ENCODE measurements around the gene PALM2AKAP2. TPM values are rescaled to one million over a fixed set of nuclear protein-coding genes. Genes with fewer than 3 reads are reported as not detected.
A peak's percentile ranks its signal among the peaks of the same experiment; 100 is the strongest.
"Not testable (repeated sequence)": the region's sequence is repeated elsewhere in the genome, so short reads cannot be mapped to it uniquely, and the experiment has no call there.

PALM2AKAP2 gene
- total RNA-seq, 4 donors from 2014 or later = 0.37 to 0.64 (median 0.55) TPM; not detected in 1

DNA sequence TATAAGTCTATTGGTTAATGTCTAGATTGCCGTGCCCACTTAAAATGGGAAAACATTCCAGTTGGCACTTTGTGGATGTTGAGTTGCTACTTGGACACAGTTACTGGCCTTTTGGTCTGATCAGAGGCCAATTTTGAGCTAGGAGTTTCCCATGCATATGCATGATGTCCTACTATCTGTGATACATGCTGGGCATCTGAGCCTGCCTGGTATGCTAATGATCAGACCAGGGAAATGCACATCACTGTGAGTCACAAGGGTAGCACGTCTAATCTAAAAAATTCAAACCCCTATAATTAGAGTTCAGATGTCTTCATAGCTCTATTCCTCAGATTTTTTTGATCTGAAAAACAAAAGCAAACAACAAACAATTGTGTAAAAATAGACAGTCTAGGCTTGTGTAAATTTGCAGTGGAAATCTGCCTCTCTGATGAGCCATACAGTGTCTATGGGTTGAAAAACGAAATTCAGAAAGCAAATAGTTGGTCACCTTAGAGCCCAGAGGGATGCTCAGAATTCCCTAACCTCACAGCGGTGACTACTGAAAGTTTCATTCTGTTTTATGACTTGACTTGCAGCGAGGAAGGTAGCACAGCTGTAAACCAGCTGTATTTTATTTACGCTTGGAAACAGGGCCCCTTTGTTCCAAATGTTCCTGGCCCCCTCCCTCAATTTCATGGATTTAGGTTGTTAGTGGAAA, 37.3 kb downstream of the PALM2AKAP2 start:
- no peaks in the 10 kb centered on the region for H3K9me3 ChIP-seq
- H3K27me3 ChIP-seq = no peaks in the 10 kb centered on the region
- intact Hi-C loops (cut with DNase I; ENCODE audit: low total_unique reads) = loop anchor here (5.0 kb wide), 1 partner anchor 245 kb away; no protein-coding TSS in a partner anchor
- H3K4me3 ChIP-seq = no peak overlapping the region
- in situ Hi-C loops (cut with MboI; ENCODE audit: low pct_ligation_motif_present in 1 of 4, low pct_unique_long_range_greater_than_20kb in 1 of 4, low sequenced_read_pairs in 3 of 4) = loop anchor here in 3 of 4 donors (5.0 to 25.0 kb wide), 3 partner anchors 230 to 242 kb away; no protein-coding TSS in a partner anchor
- DNase-seq = no peak
- H3K36me3 ChIP-seq = no peaks in the 10 kb centered on the region
- peaks cover 0 to 4% (median 0%) of the 10 kb centered on the region in 4 donors for H3K4me1 ChIP-seq
- peak overlapping the region in 3 of 4 donors; percentile 5 to 16 (median 9) for H3K27ac ChIP-seq
- WGBS, 2 donors (ENCODE audit: low coverage in 1 of 2) = 46 to 54% methylated on average over 4 to 6 of the region's 6 CpGs
- TF ChIP-seq POLR2A (IDR thresholded peaks at IDR 0.05) (no peak), POLR2AphosphoS5 (IDR thresholded peaks at IDR 0.05) (no peak), EP300 (IDR thresholded peaks at IDR 0.05; ENCODE audit: low read depth) (no peak)
- TF ChIP-seq, protein P1, sequence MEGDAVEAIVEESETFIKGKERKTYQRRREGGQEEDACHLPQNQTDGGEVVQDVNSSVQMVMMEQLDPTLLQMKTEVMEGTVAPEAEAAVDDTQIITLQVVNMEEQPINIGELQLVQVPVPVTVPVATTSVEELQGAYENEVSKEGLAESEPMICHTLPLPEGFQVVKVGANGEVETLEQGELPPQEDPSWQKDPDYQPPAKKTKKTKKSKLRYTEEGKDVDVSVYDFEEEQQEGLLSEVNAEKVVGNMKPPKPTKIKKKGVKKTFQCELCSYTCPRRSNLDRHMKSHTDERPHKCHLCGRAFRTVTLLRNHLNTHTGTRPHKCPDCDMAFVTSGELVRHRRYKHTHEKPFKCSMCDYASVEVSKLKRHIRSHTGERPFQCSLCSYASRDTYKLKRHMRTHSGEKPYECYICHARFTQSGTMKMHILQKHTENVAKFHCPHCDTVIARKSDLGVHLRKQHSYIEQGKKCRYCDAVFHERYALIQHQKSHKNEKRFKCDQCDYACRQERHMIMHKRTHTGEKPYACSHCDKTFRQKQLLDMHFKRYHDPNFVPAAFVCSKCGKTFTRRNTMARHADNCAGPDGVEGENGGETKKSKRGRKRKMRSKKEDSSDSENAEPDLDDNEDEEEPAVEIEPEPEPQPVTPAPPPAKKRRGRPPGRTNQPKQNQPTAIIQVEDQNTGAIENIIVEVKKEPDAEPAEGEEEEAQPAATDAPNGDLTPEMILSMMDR (IDR thresholded peaks at IDR 0.05) = no peak

DNA sequence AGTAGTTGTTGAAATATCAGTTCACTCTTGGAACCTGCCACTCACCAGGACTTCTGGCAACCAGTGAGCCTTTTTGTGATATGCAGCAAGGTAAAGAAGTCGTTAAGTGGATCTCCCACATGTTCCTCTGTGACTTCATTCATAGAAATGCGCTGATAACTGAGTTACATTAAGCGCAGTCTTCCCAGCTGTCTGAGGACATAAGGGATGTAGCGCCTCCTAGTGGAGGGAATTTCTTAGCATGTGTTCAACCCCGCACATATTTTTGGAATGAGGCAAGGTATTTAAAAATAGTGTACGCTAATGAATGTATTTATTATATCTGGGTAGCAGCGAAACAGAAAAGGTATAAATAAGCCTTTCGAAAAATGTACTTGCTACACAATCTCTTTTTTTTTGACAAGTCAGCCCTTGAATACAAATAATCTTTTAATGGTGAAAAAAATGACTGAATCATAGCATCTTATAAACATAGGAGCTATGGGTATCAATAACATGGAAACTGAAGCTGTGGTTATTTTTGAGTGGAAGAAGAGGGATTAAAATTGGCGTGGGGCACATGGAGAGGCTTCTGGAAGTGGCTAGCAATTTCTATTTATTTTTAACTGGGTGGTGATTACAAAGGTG, 38.0 kb downstream of the PALM2AKAP2 start:
- no peak overlapping the region for H3K4me3 ChIP-seq
- in situ Hi-C loops (cut with MboI; ENCODE audit: low pct_ligation_motif_present in 1 of 4, low pct_unique_long_range_greater_than_20kb in 1 of 4, low sequenced_read_pairs in 3 of 4) (loop anchor here in 3 of 4 donors (5.0 to 25.0 kb wide), 3 partner anchors 231 to 243 kb away; no protein-coding TSS in a partner anchor), intact Hi-C loops (cut with DNase I; ENCODE audit: low total_unique reads) (loop anchor here (5.0 kb wide), 1 partner anchor 246 kb away; no protein-coding TSS in a partner anchor)
- WGBS, 2 donors (ENCODE audit: low coverage in 1 of 2) = 2 to 3% methylated on average over 9 of the region's 9 CpGs
- no peaks in the 10 kb centered on the region for H3K27me3 ChIP-seq
- TF ChIP-seq, protein P1 (IDR thresholded peaks at IDR 0.05) = peak; percentile 85 to 88 (median 87)
- peak in 2 of 3 donors; percentile 31 to 46 for TF ChIP-seq POLR2AphosphoS5 (IDR thresholded peaks at IDR 0.05)
- TF ChIP-seq POLR2A (IDR thresholded peaks at IDR 0.05) = no peak
- TF ChIP-seq EP300 (IDR thresholded peaks at IDR 0.05; ENCODE audit: low read depth) = no peak
- no peaks in the 10 kb centered on the region for H3K9me3 ChIP-seq
- DNase-seq = peak; percentile 60
- peak overlapping the region in 2 of 4 donors; percentile 5 to 16 for H3K27ac ChIP-seq
- H3K4me1 ChIP-seq = peaks cover 0 to 4% (median 0%) of the 10 kb centered on the region in 4 donors
- H3K36me3 ChIP-seq = no peaks in the 10 kb centered on the region

DNA sequence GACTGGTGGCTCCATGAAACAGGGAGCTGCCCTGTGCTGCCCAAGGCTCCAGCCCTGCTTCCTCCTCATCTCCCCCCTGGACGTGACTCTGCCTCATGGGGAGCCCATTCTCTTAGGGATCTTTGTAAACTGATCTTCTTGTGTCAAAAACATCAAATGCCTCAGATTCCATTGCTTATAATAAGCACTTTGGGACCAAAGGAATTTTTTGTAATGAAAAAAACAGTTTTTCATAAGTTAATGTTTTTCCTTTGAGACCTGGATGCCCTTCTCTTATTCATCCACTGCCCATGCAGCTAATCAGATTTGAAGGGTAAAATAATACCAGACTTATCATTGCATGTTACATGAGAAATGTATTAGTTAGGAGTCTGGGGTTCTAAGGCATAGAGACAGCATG, 41.7 kb downstream of the PALM2AKAP2 start:
- Histone ChIP-seq H3K27me3 (no peaks in the 10 kb centered on the region), H3K27ac (no peak overlapping the region), H3K36me3 (no peaks in the 10 kb centered on the region), H3K9me3 (no peaks in the 10 kb centered on the region), H3K4me3 (no peak overlapping the region), H3K4me1 (peaks cover 0 to 4% (median 0%) of the 10 kb centered on the region in 4 donors)
- intact Hi-C loops (cut with DNase I; ENCODE audit: low total_unique reads) (no loop called here), in situ Hi-C loops (cut with MboI; ENCODE audit: low pct_ligation_motif_present in 1 of 4, low pct_unique_long_range_greater_than_20kb in 1 of 4, low sequenced_read_pairs in 3 of 4) (loop anchor here in 1 of 4 donors (25.0 kb wide), 1 partner anchor 234 kb away; no protein-coding TSS in a partner anchor)
- no peak for TF ChIP-seq POLR2AphosphoS5 (IDR thresholded peaks at IDR 0.05)
- no peak for TF ChIP-seq POLR2A (IDR thresholded peaks at IDR 0.05)
- TF ChIP-seq, protein P1 (IDR thresholded peaks at IDR 0.05) = no peak
- no peak for TF ChIP-seq EP300 (IDR thresholded peaks at IDR 0.05; ENCODE audit: low read depth)
- no peak for DNase-seq
- 62% methylated on average over 1 of the region's 1 CpG; no CpG with 5 or more reads in 1 of the 2 donors for WGBS, 2 donors (ENCODE audit: low coverage in 1 of 2)

DNA sequence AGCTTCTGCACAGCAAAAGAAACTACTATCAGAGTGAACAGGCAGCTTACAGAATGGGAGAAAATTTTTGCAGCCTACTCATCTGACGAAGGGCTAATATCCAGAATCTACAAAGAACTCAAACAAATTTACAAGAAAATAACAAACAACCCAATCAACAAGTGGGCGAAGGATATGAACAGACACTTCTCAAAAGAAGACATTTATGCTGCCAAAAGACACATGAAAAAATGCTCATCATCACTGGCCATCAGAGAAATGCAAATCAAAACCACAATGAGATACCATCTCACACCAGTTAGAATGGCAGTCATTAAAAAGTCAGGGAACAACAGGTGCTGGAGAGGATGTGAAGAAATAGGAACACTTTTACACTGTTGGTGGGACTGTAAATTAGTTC, 45.4 kb downstream of the PALM2AKAP2 start:
- H3K4me3 ChIP-seq; intact Hi-C loops (cut with DNase I; ENCODE audit: low total_unique reads); H3K9me3 ChIP-seq; H3K4me1 ChIP-seq; in situ Hi-C loops (cut with MboI; ENCODE audit: low pct_ligation_motif_present in 1 of 4, low pct_unique_long_range_greater_than_20kb in 1 of 4, low sequenced_read_pairs in 3 of 4); H3K27me3 ChIP-seq; H3K36me3 ChIP-seq; DNase-seq; H3K27ac ChIP-seq: not testable (repeated sequence)
- 59 to 96% methylated on average over 2 of the region's 2 CpGs for WGBS, 2 donors (ENCODE audit: low coverage in 1 of 2)
